ENCODE measurements around the gene CDK5RAP2.

The CDK5RAP2 gene

DNA sequence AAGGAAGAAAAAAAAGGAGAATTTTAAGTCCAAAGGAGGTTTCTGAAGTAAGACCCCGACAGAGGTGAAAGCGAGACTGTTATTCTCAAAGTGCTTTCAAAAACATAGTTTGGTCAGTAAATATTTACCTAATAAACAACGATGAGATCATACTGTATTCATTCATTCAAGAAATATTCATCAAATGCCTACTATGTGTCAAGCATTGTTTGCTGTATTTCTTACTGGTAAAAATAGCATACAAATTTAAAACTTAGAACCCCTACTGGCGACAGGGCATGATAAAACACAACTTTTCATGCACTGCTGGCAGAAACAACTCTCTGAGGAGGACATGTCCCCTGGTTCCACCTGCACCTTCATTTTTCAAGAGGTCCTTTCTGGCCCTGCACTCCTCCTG, 190.7 kb downstream of the CDK5RAP2 start:
- Histone ChIP-seq H3K9me3 (ENCODE audit: control insufficient read depth, insufficient read depth, low read length) (no peaks in the 10 kb centered on the region), H3K9ac (ENCODE audit: low read depth, low read length) (no peak overlapping the region), H3K36me3 (ENCODE audit: insufficient read depth, low read length) (peaks cover 19% of the 10 kb centered on the region), H3K4me1 (ENCODE audit: insufficient read depth, low read length) (peaks cover 4% of the 10 kb centered on the region; the same call in 1 of the 2 replicates)

DNA sequence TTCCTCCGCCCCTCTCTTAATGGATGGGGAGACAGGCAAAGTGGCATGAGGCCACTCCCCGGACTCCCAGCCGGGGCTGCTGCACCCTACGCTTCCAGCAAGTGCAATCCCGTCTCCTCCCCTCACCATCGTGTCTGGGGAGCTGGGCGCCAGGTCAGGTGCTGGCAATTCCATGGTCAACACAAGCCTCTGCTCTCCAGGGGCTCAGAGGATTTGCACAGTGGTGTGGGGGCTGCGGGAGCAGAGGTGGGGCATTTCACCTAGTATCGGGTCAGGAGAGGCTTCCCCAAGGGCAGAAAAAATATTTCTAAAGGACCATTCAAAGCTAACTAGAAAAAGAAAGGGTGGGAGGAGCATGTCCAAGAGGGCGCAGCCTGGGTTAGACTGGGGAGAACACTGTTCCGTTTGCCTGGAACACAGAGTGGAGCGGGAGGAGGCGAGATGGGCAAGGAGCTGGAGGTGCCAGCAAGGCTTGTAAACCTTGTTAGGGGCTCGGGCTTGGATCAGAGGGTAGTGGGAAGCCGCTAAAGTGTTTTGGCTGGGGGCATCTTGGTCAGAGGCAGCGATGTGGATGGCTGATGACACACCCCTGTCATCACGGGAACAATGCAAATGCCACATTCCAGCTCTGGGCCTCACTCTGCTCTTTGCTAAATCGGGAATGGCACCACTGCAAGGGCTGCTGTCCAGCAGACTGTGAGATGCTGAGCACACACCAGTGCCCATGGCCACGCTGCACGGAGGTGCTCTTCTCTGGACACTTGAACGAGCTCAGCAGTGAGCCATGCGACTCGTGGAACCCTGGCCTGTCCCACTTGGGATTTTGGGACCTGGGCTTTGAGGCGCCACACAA, 191.7 kb downstream of the CDK5RAP2 start:
- Histone ChIP-seq H3K9ac (ENCODE audit: low read depth, low read length) (no peak overlapping the region), H3K36me3 (ENCODE audit: insufficient read depth, low read length) (peaks cover 12% of the 10 kb centered on the region), H3K9me3 (ENCODE audit: control insufficient read depth, insufficient read depth, low read length) (no peaks in the 10 kb centered on the region), H3K4me1 (ENCODE audit: insufficient read depth, low read length) (peaks cover 10% of the 10 kb centered on the region; the same call in 1 of the 2 replicates)

GRCh38 chr9:120387257-120388002, 192.5 kb downstream of the CDK5RAP2 start:
- peaks cover 10% of the 10 kb centered on the region; the same call in 1 of the 2 replicates for H3K4me1 ChIP-seq (ENCODE audit: insufficient read depth, low read length)

GRCh38 chr9:120386390-120387131, 193.4 kb downstream of the CDK5RAP2 start:
- Histone ChIP-seq H3K4me1 (ENCODE audit: insufficient read depth, low read length) (peaks cover 10% of the 10 kb centered on the region; the same call in 1 of the 2 replicates), H3K9me3 (ENCODE audit: control insufficient read depth, insufficient read depth, low read length) (no peaks in the 10 kb centered on the region), H3K9ac (ENCODE audit: low read depth, low read length) (no peak overlapping the region), H3K36me3 (ENCODE audit: insufficient read depth, low read length) (peaks cover 4% of the 10 kb centered on the region)

More at GRCh38 chr9:120387257-120388002, 192.5 kb downstream of the CDK5RAP2 start:
- no peak overlapping the region for H3K9ac ChIP-seq (ENCODE audit: low read depth, low read length)
- H3K36me3 ChIP-seq (ENCODE audit: insufficient read depth, low read length): peaks cover 6% of the 10 kb centered on the region
- H3K9me3 ChIP-seq (ENCODE audit: control insufficient read depth, insufficient read depth, low read length): no peaks in the 10 kb centered on the region

DNA sequence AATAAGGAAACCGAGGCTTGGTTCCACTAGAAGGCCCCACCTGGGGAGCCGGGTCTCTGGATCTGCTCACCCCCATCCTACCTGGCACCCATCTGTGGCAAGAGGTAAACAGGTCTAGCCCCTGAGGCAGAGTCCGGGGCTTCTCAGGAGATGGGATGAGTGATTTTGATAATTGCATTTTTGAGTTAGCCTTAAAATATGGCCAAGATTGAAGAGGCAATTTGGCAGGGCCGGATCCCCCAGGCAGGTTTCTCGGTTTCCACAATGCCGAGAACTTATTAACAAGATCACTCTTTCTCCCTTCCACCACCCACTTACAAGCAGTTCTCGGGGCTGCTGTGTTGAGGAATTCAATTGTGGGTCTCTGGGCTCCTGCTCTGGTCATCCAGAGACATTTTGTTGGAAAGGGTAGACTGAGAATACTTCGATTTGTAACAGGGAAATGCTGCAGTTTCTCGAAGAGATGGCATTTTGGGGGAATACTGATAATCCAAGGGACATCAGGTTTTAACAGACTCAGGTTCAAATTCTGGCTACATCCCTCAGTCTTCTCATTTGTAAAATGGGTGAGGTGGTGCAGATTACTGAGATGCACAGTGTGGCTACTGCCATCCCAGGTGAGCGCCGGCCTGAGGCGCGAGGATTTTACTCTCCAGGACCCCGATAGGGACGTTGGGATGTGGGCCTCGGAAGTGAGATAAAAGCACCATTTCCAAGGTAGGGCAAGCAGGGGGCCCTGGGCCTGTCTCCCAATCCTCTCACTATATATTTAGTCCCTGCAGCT, 194.2 kb downstream of the CDK5RAP2 start:
- Histone ChIP-seq H3K4me1 (ENCODE audit: insufficient read depth, low read length) (peaks cover 10% of the 10 kb centered on the region; the same call in 1 of the 2 replicates), H3K9me3 (ENCODE audit: control insufficient read depth, insufficient read depth, low read length) (no peaks in the 10 kb centered on the region), H3K36me3 (ENCODE audit: insufficient read depth, low read length) (no peaks in the 10 kb centered on the region; the same call in 1 of the 2 replicates), H3K9ac (ENCODE audit: low read depth, low read length) (no peak overlapping the region)

GRCh38 chr9:120384925-120385272, 195.1 kb downstream of the CDK5RAP2 start:
- H3K9me3 ChIP-seq (ENCODE audit: control insufficient read depth, insufficient read depth, low read length): no peaks in the 10 kb centered on the region
- H3K36me3 ChIP-seq (ENCODE audit: insufficient read depth, low read length): no peaks in the 10 kb centered on the region; the same call in 1 of the 2 replicates
- H3K9ac ChIP-seq (ENCODE audit: low read depth, low read length): no peak overlapping the region
- H3K4me1 ChIP-seq (ENCODE audit: insufficient read depth, low read length): peaks cover 10% of the 10 kb centered on the region; the same call in 1 of the 2 replicates

- peaks cover 10% of the 10 kb centered on the region; the same call in 1 of the 2 replicates for H3K4me1 ChIP-seq (ENCODE audit: insufficient read depth, low read length)
- H3K9me3 ChIP-seq (ENCODE audit: control insufficient read depth, insufficient read depth, low read length): no peaks in the 10 kb centered on the region
- H3K9ac ChIP-seq (ENCODE audit: low read depth, low read length): no peak overlapping the region
- H3K36me3 ChIP-seq (ENCODE audit: insufficient read depth, low read length): no peaks in the 10 kb centered on the region; the same call in 1 of the 2 replicates
Observed at GRCh38 chr9:120383999-120384924, 195.7 kb downstream of the CDK5RAP2 start.

DNA sequence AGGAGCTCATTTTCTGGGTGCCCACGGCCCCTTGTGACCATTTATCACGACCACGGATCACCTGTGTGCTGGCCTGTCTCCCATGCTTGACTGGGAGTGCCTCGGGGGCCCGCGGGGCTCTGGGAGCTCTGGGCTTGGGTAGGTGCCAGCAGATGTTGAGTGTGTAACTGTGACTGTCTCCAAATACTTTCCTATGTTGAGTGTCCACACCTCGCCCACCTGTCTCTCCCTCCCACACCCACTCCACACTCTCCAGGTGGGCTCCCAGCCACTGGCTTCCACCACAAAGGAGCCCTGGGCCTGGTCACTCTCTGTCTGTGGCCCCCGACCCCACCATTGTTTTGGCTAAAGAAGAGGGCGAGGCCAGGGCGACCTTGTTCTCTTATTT, 196.4 kb downstream of the CDK5RAP2 start:
- Histone ChIP-seq H3K4me1 (ENCODE audit: insufficient read depth, low read length) (peaks cover 9% of the 10 kb centered on the region; the same call in 1 of the 2 replicates), H3K9ac (ENCODE audit: low read depth, low read length) (no peak overlapping the region), H3K36me3 (ENCODE audit: insufficient read depth, low read length) (no peaks in the 10 kb centered on the region; the same call in 1 of the 2 replicates), H3K9me3 (ENCODE audit: control insufficient read depth, insufficient read depth, low read length) (no peaks in the 10 kb centered on the region)

DNA sequence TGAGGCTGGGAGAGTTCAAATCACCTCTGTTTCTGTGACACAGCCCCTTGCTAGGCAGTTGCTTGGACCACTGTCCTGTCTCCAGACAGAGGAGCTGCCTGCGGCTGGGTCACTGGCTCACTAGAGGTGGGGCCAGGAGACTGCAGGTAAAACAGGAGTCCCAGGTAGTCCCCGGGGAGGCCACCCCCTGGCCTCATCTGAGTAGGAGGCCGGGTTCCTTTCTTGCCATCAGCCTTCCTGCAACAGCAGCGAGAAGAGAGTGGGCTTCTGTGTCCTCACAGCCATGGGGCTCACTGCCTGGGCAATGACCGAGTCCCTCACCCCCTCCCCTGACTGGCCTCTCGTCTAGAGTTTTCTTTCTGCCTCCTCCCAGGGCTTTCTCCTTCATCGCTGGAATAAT, 197.5 kb downstream of the CDK5RAP2 start:
- Histone ChIP-seq H3K4me1 (ENCODE audit: insufficient read depth, low read length) (peaks cover 5% of the 10 kb centered on the region; the same call in 1 of the 2 replicates), H3K9ac (ENCODE audit: low read depth, low read length) (no peak overlapping the region), H3K9me3 (ENCODE audit: control insufficient read depth, insufficient read depth, low read length) (no peaks in the 10 kb centered on the region), H3K36me3 (ENCODE audit: insufficient read depth, low read length) (no peaks in the 10 kb centered on the region)

GRCh38 chr9:120381839-120382238, 198.1 kb downstream of the CDK5RAP2 start:
- H3K9me3 ChIP-seq (ENCODE audit: control insufficient read depth, insufficient read depth, low read length): no peaks in the 10 kb centered on the region
- no peak overlapping the region for H3K9ac ChIP-seq (ENCODE audit: low read depth, low read length)
- peaks cover 5% of the 10 kb centered on the region; the same call in 1 of the 2 replicates for H3K4me1 ChIP-seq (ENCODE audit: insufficient read depth, low read length)
- no peaks in the 10 kb centered on the region for H3K36me3 ChIP-seq (ENCODE audit: insufficient read depth, low read length)

DNA sequence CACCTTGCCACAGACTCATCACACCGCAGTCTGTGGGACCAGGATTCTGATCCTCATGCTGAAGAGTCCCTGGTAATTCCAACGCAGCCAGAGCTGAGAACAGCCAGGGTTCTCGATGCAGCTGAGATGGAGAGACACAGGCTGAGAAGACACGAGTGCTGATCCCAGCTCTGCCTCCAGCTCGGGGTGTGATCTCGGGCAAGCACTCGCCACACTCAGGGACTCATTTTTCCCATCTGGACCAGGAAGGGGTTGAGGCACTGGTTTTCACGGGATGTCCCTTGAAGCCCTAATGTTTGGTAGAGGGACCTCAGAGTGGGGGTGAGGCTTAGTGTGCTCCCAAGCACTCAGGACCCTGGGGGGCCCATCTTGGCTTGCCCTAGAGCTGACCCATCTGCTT, 200.4 kb downstream of the CDK5RAP2 start:
- Histone ChIP-seq H3K9ac (ENCODE audit: low read depth, low read length) (no peak overlapping the region), H3K4me1 (ENCODE audit: insufficient read depth, low read length) (peaks cover 5% of the 10 kb centered on the region; the same call in 1 of the 2 replicates), H3K9me3 (ENCODE audit: control insufficient read depth, insufficient read depth, low read length) (no peaks in the 10 kb centered on the region), H3K36me3 (ENCODE audit: insufficient read depth, low read length) (no peaks in the 10 kb centered on the region)

- no peak overlapping the region for H3K9ac ChIP-seq (ENCODE audit: low read depth, low read length)
- no peaks in the 10 kb centered on the region for H3K36me3 ChIP-seq (ENCODE audit: insufficient read depth, low read length)
- no peaks in the 10 kb centered on the region for H3K4me1 ChIP-seq (ENCODE audit: insufficient read depth, low read length)
- H3K9me3 ChIP-seq (ENCODE audit: control insufficient read depth, insufficient read depth, low read length): no peaks in the 10 kb centered on the region
Observed at GRCh38 chr9:120378680-120379079, 201.3 kb downstream of the CDK5RAP2 start.

Data from ES-I3 (cell line).